SK-N-SH (cell line): ENCODE measurements around the gene SMIM44. TPM values are rescaled to one million over a fixed set of nuclear protein-coding genes. Genes with fewer than 3 reads are reported as not detected.

Experiments used
- CTCF ChIA-PET: fragments of 300-600, 350-600 bp; formaldehyde crosslinking; extraction: SDS; loops from one replicate; lab custom pipeline; 2021; lab: Yijun Ruan, JAX
- POLR2A ChIA-PET: fragments of 350-600 bp; sonication (Branson Sonifier 250); formaldehyde crosslinking; extraction: SDS; loops from one replicate; lab custom pipeline; 2020; ENCODE audit warnings: antibody characterized with exemption, inconsistent platforms; lab: Yijun Ruan, JAX
- DNase-seq: peaks from one replicate; pipeline ENCODE4 v3.0.0; 2012
- H2AFZ ChIP-seq: fragments of 200-600 bp; sonication (generic); 2 replicates; pipeline ENCODE4 v1.8.1; 2016; ENCODE audit warnings: antibody characterized with exemption, mild to moderate bottlenecking, low read depth
- H3F3A ChIP-seq: fragments of 200-600 bp; sonication (generic); replicated peaks from 2 replicates; pipeline ENCODE3; 2016; ENCODE audit warnings: antibody characterized with exemption, mild to moderate bottlenecking; ENCODE audit not compliant: insufficient read depth
- H3K27ac ChIP-seq, 2 experiments: fragments of 200-500 bp in 1 of 2; fragments of 200-600 bp in 1 of 2; sonication (Bioruptor generic) in 1 of 2; sonication (generic), shearing (Covaris generic) in 1 of 2; 2 replicates each; pipeline versions ENCODE4 v1.5.1 to v1.6.1; 2014 to 2016; ENCODE audit warnings: low read depth in 2 of 2, inconsistent platforms in 1 of 2, low read length in 1 of 2, mild to moderate bottlenecking in 1 of 2, mixed read lengths in 1 of 2
- H3K27me3 ChIP-seq: fragments of 200-600 bp; sonication (generic), shearing (Covaris generic); 2 replicates; pipeline ENCODE4 v1.6.1; 2016; ENCODE audit warnings: mixed run types; ENCODE audit not compliant: insufficient read depth
- H3K36me3 ChIP-seq, 2 experiments: fragments of 200-500 bp in 1 of 2; fragments of 200-600 bp in 1 of 2; sonication (Bioruptor generic) in 1 of 2; sonication (generic) in 1 of 2; replicated peaks in 1 of 2; 2 replicates each; pipeline versions ENCODE3 to v1.5.1; 2014 to 2016; ENCODE audit warnings: low read length in 1 of 2, mild to moderate bottlenecking in 1 of 2; ENCODE audit not compliant: insufficient read depth in 2 of 2, control insufficient read depth in 1 of 2
- H3K4me1 ChIP-seq, 2 experiments: fragments of 200-500 bp in 1 of 2; fragments of 200-600 bp in 1 of 2; sonication (Bioruptor generic) in 1 of 2; sonication (generic), shearing (Covaris generic) in 1 of 2; 2 replicates each; pipeline versions ENCODE4 v1.5.1 to v1.6.1; 2014 to 2016; ENCODE audit warnings: low read depth in 1 of 2, low read length in 1 of 2, mixed run types in 1 of 2; ENCODE audit not compliant: insufficient read depth in 2 of 2, control insufficient read depth in 1 of 2
- H3K4me2 ChIP-seq: fragments of 200-600 bp; sonication (generic), shearing (Covaris generic); 2 replicates; pipeline ENCODE4 v1.6.1; 2017; ENCODE audit warnings: mixed run types
- H3K4me3 ChIP-seq, 2 experiments: fragments of 200-500 bp in 1 of 2; fragments of 200-600 bp in 1 of 2; sonication (Bioruptor generic) in 1 of 2; sonication (generic), shearing (Covaris generic) in 1 of 2; 2 replicates each; pipeline versions ENCODE4 v1.5.1 to v1.8.1; 2014 to 2016; ENCODE audit warnings: low read depth in 2 of 2, inconsistent platforms in 1 of 2, low read length in 1 of 2, mild to moderate bottlenecking in 1 of 2, mixed read lengths in 1 of 2, moderate library complexity in 1 of 2
- H3K79me2 ChIP-seq: fragments of 200-600 bp; sonication (generic); 2 replicates; pipeline ENCODE4 v1.8.1; 2017; ENCODE audit warnings: mild to moderate bottlenecking; ENCODE audit not compliant: insufficient read depth
- H3K9ac ChIP-seq: fragments of 200-600 bp; sonication (generic); 2 replicates; pipeline ENCODE4 v1.6.1; 2017; ENCODE audit warnings: mixed run types
- H3K9me2 ChIP-seq: fragments of 200-600 bp; sonication (generic); 2 replicates; pipeline ENCODE4 v1.6.1; 2017; ENCODE audit warnings: mixed run types
- H3K9me3 ChIP-seq: fragments of 200-600 bp; sonication (generic); 2 replicates; pipeline ENCODE4 v1.6.1; 2017; ENCODE audit warnings: mixed run types, mild to moderate bottlenecking, moderate library complexity
- H4K20me1 ChIP-seq: fragments of 200-600 bp; sonication (generic); 2 replicates; pipeline ENCODE4 v1.6.1; 2017; ENCODE audit warnings: mild to moderate bottlenecking, mixed run types; ENCODE audit not compliant: insufficient read depth
- CHD2 ChIP-seq: fragments of 150-350 bp; IDR thresholded peaks from 2 replicates; pipeline ENCODE4 v1.6.1; 2018; ENCODE audit warnings: low read length; ENCODE audit not compliant: partially characterized antibody
- CTCF ChIP-seq: fragments of 200-600 bp; sonication (generic); IDR thresholded peaks from 2 replicates; pipeline ENCODE4 v1.6.1; 2017; ENCODE audit warnings: antibody characterized with exemption, mild to moderate bottlenecking, moderate library complexity
- EP300 ChIP-seq, 2 experiments: IDR thresholded peaks; 2 replicates each; pipeline versions ENCODE4 v1.4.0 to v1.6.1; 2012; ENCODE audit warnings: borderline replicate concordance in 1 of 2, low read depth in 1 of 2, low read length in 1 of 2
- IRF3 ChIP-seq: fragments of 150-350 bp; IDR thresholded peaks from 2 replicates; pipeline ENCODE4 v1.6.1; 2016; ENCODE audit warnings: mild to moderate bottlenecking, low read depth, low read length
- MEF2A ChIP-seq: IDR thresholded peaks from 2 replicates; pipeline ENCODE4 v1.4.0; 2012; ENCODE audit warnings: low read depth, borderline replicate concordance
- NFIC ChIP-seq: IDR thresholded peaks from 2 replicates; pipeline ENCODE4 v1.4.0; 2012; ENCODE audit warnings: borderline replicate concordance
- SIN3A ChIP-seq: IDR thresholded peaks from 2 replicates; pipeline ENCODE4 v1.6.1; 2012; ENCODE audit warnings: low read depth, mild to moderate bottlenecking, low read length, moderate library complexity, borderline replicate concordance
- TAF1 ChIP-seq: IDR thresholded peaks from 2 replicates; pipeline ENCODE4 v1.6.1; 2012; ENCODE audit warnings: low read depth, mild to moderate bottlenecking, low read length, moderate library complexity, borderline replicate concordance
- USF2 ChIP-seq: fragments of 150-350 bp; IDR thresholded peaks from 2 replicates; pipeline ENCODE4 v1.6.1; 2017; ENCODE audit warnings: antibody characterized with exemption, low read length, low read depth, borderline replicate concordance
- WGBS: methylation state at CpG from one replicate; pipeline ENCODE4 v1.1.6; 2017; ENCODE audit warnings: low lambda C conversion rate; 5-methylcytosine and 5-hydroxymethylcytosine counted together
- polyA plus RNA-seq, 3 experiments: library from polyadenylated mRNA; depleted of rRNA; stranded (reverse); fragments of >200 nt; gene quantifications; 2 replicates each; pipeline ENCODE4 v1.2.3, GENCODE V29; 2012

Gene SMIM44
- polyA plus RNA-seq, 1 of the 3 experiments (the other 2 are of a cell fraction) = not detected

GRCh38 chr19:3528080-3528479, 44.8 kb upstream of the SMIM44 start:
- H4K20me1 ChIP-seq = peaks cover 13% of the 10 kb centered on the region; the same call in 1 of the 2 replicates

GRCh38 chr19:3527238-3527910, 44.1 kb upstream of the SMIM44 start:
- Histone ChIP-seq H3K9ac (no peak overlapping the region), H3K4me3 (no peak overlapping the region), H3F3A (no peaks in the 10 kb centered on the region), H4K20me1 (peaks cover 16% of the 10 kb centered on the region), H3K27me3 (no peaks in the 10 kb centered on the region), H3K36me3 (peaks cover 8 to 45% of the 10 kb centered on the region in 2 experiments), H3K4me1 (no peaks in the 10 kb centered on the region), H3K27ac (no peak overlapping the region), H2AFZ (no peak overlapping the region), H3K4me2 (no peak overlapping the region), H3K79me2 (peaks cover 16% of the 10 kb centered on the region; the same call in 1 of the 2 replicates), H3K9me2 (no peaks in the 10 kb centered on the region), H3K9me3 (no peaks in the 10 kb centered on the region)
- ChIA-PET POLR2A (no interaction called here), CTCF (interaction anchor here (0.7 to 1.6 kb wide), 5 partner anchors 10 to 179 kb away, joined by 3 to 4 read pairs (median 4); no protein-coding TSS in a partner anchor)
- DNase-seq = no peak
- TF ChIP-seq MEF2A (no peak), NFIC (no peak), SIN3A (no peak), TAF1 (no peak), IRF3 (no peak)
- 90% methylated on average over 10 of the region's 21 CpGs for WGBS

More at GRCh38 chr19:3528080-3528479, 44.8 kb upstream of the SMIM44 start:
- no peaks in the 10 kb centered on the region for H3K9me3 ChIP-seq
- no peak overlapping the region for H3K4me3 ChIP-seq
- CTCF ChIA-PET = interaction anchor here (0.7 to 1.2 kb wide), 4 partner anchors 11 to 178 kb away, joined by 3 to 4 read pairs (median 3); no protein-coding TSS in a partner anchor
- TF ChIP-seq EP300 (IDR thresholded peaks at IDR 0.05; ENCODE audit: borderline replicate concordance in 1 of 2, low read depth in 1 of 2, low read length in 1 of 2) (no peak), CHD2 (no peak), CTCF (no peak), USF2 (no peak)
- TF ChIP-seq, all 33 proteins: peak for 0
- H3K9ac ChIP-seq = no peak overlapping the region
- H2AFZ ChIP-seq = no peak overlapping the region
- no peak for DNase-seq
- peaks cover 11% of the 10 kb centered on the region; the same call in 1 of the 2 replicates for H3K79me2 ChIP-seq
- no peak overlapping the region for H3K27ac ChIP-seq
- H3K9me2 ChIP-seq = no peaks in the 10 kb centered on the region
- no peaks in the 10 kb centered on the region for H3F3A ChIP-seq
- H3K4me2 ChIP-seq = no peak overlapping the region
- peaks cover 8 to 48% of the 10 kb centered on the region in 2 experiments for H3K36me3 ChIP-seq
- WGBS = 97% methylated on average over 13 of the region's 14 CpGs
- POLR2A ChIA-PET = no interaction called here
- no peaks in the 10 kb centered on the region for H3K4me1 ChIP-seq
- H3K27me3 ChIP-seq = no peaks in the 10 kb centered on the region
